Endothelial cell of hepatic sinusoid (primary cell): ENCODE measurements around the gene COMMD4.

Experiments used
- in situ Hi-C: cut with HindIII; loops from 2 replicates; pipeline ENCODE4 v1.10.0; 2017; ENCODE audit warnings: low sequenced_read_pairs

The COMMD4 gene

GRCh38 chr15:75368689-75369239, 32.9 kb downstream of the COMMD4 start:
- in situ Hi-C loops, result no loop called here

- in situ Hi-C loops, result no loop called here
These were observed 34.2 kb downstream of the COMMD4 start for GRCh38 chr15:75369897-75370581.

GRCh38 chr15:75371486-75371885, 35.6 kb downstream of the COMMD4 start:
- in situ Hi-C loops, result no loop called here

GRCh38 chr15:75371901-75372688, 36.2 kb downstream of the COMMD4 start:
- in situ Hi-C loops, result no loop called here

- in situ Hi-C loops, result loop anchor here (5.0 kb wide), 1 partner anchor 52 kb away; no protein-coding TSS in a partner anchor
These were observed 44.9 kb downstream of the COMMD4 start for GRCh38 chr15:75380773-75381172.

- in situ Hi-C loops, result loop anchor here (5.0 kb wide), 1 partner anchor 48 kb away; no protein-coding TSS in a partner anchor
These were observed 48.1 kb downstream of the COMMD4 start for GRCh38 chr15:75383986-75384385.
